ENCODE measurements around the gene EPAS1. TPM values are rescaled to one million over a fixed set of nuclear protein-coding genes. Genes with fewer than 3 reads are reported as not detected.

The EPAS1 gene
- total RNA-seq, 4 donors from 2014 or later = 102 to 260 (median 167) TPM

DNA sequence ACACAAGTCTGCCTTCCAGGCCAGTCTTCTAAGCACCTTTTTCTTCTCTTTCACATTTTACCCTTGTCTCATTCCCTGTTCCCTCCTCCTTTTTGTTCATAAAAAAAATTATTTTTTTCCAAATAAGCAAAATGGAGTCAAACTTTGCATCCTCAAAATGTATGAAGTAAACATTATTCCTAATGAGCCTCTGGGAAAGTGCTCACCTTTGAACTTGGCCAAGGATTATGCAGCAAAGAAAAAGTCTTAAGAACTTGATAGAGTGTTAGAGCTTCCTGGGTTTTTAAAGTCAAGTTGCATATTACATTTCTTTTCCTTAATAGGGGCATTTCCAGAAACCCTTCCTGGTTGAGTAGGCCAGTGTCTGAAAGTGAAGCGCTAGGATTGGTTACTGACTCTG, 31.6 kb downstream of the EPAS1 start:
- intact Hi-C loops (cut with DNase I; ENCODE audit: low total_unique reads) = no loop called here
- 95 to 100% methylated on average over 1 of the region's 1 CpG for WGBS, 2 donors (ENCODE audit: low coverage in 1 of 2)
- in situ Hi-C loops (cut with MboI; ENCODE audit: low pct_ligation_motif_present in 1 of 4, low pct_unique_long_range_greater_than_20kb in 1 of 4, low sequenced_read_pairs in 3 of 4) = no loop called here
- H3K27me3 ChIP-seq = no peaks in the 10 kb centered on the region
- TF ChIP-seq POLR2A (IDR thresholded peaks at IDR 0.05) (no peak), POLR2AphosphoS5 (IDR thresholded peaks at IDR 0.05) (no peak), EP300 (IDR thresholded peaks at IDR 0.05; ENCODE audit: low read depth) (no peak)
- TF ChIP-seq, protein P1, sequence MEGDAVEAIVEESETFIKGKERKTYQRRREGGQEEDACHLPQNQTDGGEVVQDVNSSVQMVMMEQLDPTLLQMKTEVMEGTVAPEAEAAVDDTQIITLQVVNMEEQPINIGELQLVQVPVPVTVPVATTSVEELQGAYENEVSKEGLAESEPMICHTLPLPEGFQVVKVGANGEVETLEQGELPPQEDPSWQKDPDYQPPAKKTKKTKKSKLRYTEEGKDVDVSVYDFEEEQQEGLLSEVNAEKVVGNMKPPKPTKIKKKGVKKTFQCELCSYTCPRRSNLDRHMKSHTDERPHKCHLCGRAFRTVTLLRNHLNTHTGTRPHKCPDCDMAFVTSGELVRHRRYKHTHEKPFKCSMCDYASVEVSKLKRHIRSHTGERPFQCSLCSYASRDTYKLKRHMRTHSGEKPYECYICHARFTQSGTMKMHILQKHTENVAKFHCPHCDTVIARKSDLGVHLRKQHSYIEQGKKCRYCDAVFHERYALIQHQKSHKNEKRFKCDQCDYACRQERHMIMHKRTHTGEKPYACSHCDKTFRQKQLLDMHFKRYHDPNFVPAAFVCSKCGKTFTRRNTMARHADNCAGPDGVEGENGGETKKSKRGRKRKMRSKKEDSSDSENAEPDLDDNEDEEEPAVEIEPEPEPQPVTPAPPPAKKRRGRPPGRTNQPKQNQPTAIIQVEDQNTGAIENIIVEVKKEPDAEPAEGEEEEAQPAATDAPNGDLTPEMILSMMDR (IDR thresholded peaks at IDR 0.05) = no peak
- H3K4me3 ChIP-seq = no peak overlapping the region
- no peak overlapping the region for H3K27ac ChIP-seq
- DNase-seq = no peak
- peaks cover 20 to 60% (median 29%) of the 10 kb centered on the region in 4 donors for H3K4me1 ChIP-seq
- H3K9me3 ChIP-seq = no peaks in the 10 kb centered on the region
- no peaks in the 10 kb centered on the region for H3K36me3 ChIP-seq

DNA sequence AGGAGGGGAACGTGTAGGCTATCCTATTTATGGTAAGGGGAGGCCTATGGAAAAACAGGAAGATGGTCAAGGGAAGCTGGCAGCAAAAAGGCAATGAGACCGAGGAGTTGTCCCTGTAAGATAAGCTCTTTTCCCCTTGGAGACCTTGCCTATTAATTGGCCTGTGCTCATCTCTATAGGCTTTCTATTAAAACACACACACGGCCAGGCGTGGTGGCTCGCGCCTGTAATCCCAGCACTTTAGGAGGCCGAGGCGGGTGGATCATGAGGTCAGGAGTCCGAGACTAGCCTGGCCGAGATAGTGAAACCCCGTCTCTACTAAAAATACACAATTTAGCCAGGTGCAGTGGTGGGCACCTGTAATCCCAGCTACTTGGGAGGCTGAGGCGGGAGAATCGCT, 32.1 kb downstream of the EPAS1 start:
- in situ Hi-C loops (cut with MboI; ENCODE audit: low pct_ligation_motif_present in 1 of 4, low pct_unique_long_range_greater_than_20kb in 1 of 4, low sequenced_read_pairs in 3 of 4) = no loop called here
- Histone ChIP-seq H3K36me3 (no peaks in the 10 kb centered on the region), H3K27ac (peak overlapping the region in 2 of 4 donors; percentile 4 to 50), H3K27me3 (no peaks in the 10 kb centered on the region), H3K4me1 (peaks cover 25 to 65% (median 34%) of the 10 kb centered on the region in 4 donors), H3K4me3 (no peak overlapping the region), H3K9me3 (no peaks in the 10 kb centered on the region)
- no peak for DNase-seq
- WGBS, 2 donors (ENCODE audit: low coverage in 1 of 2) = 86% methylated on average over 13 of the region's 13 CpGs; no CpG with 5 or more reads in 1 of the 2 donors
- TF ChIP-seq EP300 (IDR thresholded peaks at IDR 0.05; ENCODE audit: low read depth) (no peak), POLR2A (IDR thresholded peaks at IDR 0.05) (no peak), POLR2AphosphoS5 (IDR thresholded peaks at IDR 0.05) (no peak)
- TF ChIP-seq, protein P1 (IDR thresholded peaks at IDR 0.05) = no peak
- intact Hi-C loops (cut with DNase I; ENCODE audit: low total_unique reads) = no loop called here

DNA sequence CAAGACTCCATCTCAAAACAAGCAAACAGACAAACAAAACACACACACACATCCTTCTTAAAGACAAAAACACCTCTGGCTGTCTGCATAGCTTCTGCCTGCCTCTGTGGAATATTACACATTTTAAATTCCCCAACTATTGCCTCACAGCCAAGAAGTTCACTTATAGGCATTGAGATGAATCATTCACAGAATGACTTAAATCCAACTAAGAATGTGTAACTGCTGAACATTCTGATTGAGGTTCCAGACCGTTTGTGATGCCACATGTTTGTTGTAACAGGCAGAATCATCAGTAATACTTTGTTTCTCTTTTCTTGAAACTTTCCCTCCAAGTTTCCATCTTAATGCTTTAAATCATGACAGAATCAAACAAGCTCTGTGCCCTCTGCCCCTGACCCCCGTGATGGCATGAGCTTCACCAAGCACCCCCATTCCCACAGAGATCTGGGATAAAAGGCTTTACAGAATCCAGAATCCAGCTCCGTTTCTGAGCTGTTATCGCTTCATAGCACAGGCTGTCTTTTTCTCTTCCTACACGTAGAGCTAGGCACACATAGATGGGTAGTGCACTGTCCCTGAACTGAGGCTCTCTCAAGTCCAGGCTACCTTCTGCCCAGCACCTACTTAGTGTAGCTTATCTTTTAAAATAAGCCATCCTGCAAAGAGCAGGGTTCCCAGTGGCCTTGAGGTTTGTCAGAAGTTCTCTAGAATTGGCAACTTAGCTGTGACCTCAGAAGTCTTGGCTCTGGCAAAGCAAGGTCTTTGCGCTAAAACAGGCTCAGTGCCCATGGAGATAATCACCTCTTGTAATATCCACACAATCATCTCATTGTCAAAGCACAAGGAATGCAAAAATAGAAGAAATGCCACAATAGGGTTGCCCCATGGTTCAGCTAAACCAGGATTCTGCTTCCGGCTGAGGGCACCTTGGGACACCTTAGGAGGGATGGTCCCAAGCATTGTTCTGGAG, 32.9 kb downstream of the EPAS1 start:
- peaks cover 31 to 72% (median 41%) of the 10 kb centered on the region in 4 donors for H3K4me1 ChIP-seq

More for the DNA sequence above, 32.9 kb downstream of the EPAS1 start:
- Histone ChIP-seq H3K27me3 (no peaks in the 10 kb centered on the region), H3K4me3 (no peak overlapping the region), H3K36me3 (no peaks in the 10 kb centered on the region), H3K27ac (peak overlapping the region; percentile 47 to 61 (median 50)), H3K9me3 (no peaks in the 10 kb centered on the region)
- in situ Hi-C loops (cut with MboI; ENCODE audit: low pct_ligation_motif_present in 1 of 4, low pct_unique_long_range_greater_than_20kb in 1 of 4, low sequenced_read_pairs in 3 of 4) = no loop called here
- DNase-seq = no peak
- intact Hi-C loops (cut with DNase I; ENCODE audit: low total_unique reads) = no loop called here
- TF ChIP-seq POLR2AphosphoS5 (IDR thresholded peaks at IDR 0.05) (no peak), EP300 (IDR thresholded peaks at IDR 0.05; ENCODE audit: low read depth) (no peak), POLR2A (IDR thresholded peaks at IDR 0.05) (no peak)
- TF ChIP-seq, protein P1 (IDR thresholded peaks at IDR 0.05) = no peak
- 66 to 84% methylated on average over 5 to 7 of the region's 7 CpGs for WGBS, 2 donors (ENCODE audit: low coverage in 1 of 2)

All from transverse colon (tissue), 4 donors.